DMS 273 treated with DMSO at 0.1 percent for 48 hours (cell line): Measurements from ENCODE around the gene ADAMTS16.

Experiments
- DNase-seq: peaks from one replicate; lab custom pipeline; 2025; lab: John Stamatoyannopoulos, UW

The ADAMTS16 gene

GRCh38 chr5:5317976-5318375 is 177.8 kb downstream of the ADAMTS16 start:
- no peak for DNase-seq

- DNase-seq: no peak
These were observed 178.5 kb downstream of the ADAMTS16 start for GRCh38 chr5:5318426-5319190.

- no peak for DNase-seq
These were observed 180.1 kb downstream of the ADAMTS16 start for GRCh38 chr5:5320062-5320805.

GRCh38 chr5:5321137-5321536 is 181.0 kb downstream of the ADAMTS16 start:
- no peak for DNase-seq

GRCh38 chr5:5323551-5323950 is 183.4 kb downstream of the ADAMTS16 start:
- DNase-seq: no peak

- DNase-seq: no peak
These were observed 186.1 kb downstream of the ADAMTS16 start for GRCh38 chr5:5326115-5326758.

GRCh38 chr5:5327126-5327525 is 187.0 kb downstream of the ADAMTS16 start:
- no peak for DNase-seq

GRCh38 chr5:5330728-5331452 is 190.8 kb downstream of the ADAMTS16 start:
- DNase-seq: no peak

GRCh38 chr5:5331848-5332247 is 191.7 kb downstream of the ADAMTS16 start:
- no peak for DNase-seq

- DNase-seq: no peak
These were observed 192.2 kb downstream of the ADAMTS16 start for GRCh38 chr5:5332287-5332686.

- DNase-seq: no peak
These were observed 195.0 kb downstream of the ADAMTS16 start for GRCh38 chr5:5335107-5335506.

- DNase-seq: no peak
These were observed 195.7 kb downstream of the ADAMTS16 start for GRCh38 chr5:5335700-5336264.

- no peak for DNase-seq
These were observed 199.1 kb downstream of the ADAMTS16 start for GRCh38 chr5:5339257-5339656.

GRCh38 chr5:5340206-5340729 is 200.1 kb downstream of the ADAMTS16 start:
- no peak for DNase-seq

- no peak for DNase-seq
These were observed 201.6 kb downstream of the ADAMTS16 start for GRCh38 chr5:5341531-5342292.

GRCh38 chr5:5342784-5343183 is 202.7 kb downstream of the ADAMTS16 start:
- DNase-seq: no peak

- no peak for DNase-seq
These were observed 203.4 kb downstream of the ADAMTS16 start for GRCh38 chr5:5343568-5343967.

- no peak for DNase-seq
These were observed 204.0 kb downstream of the ADAMTS16 start for GRCh38 chr5:5344051-5344571.

GRCh38 chr5:5344606-5345005 is 204.5 kb downstream of the ADAMTS16 start:
- no peak for DNase-seq

- DNase-seq: no peak
These were observed 207.3 kb downstream of the ADAMTS16 start for GRCh38 chr5:5347442-5347841.

GRCh38 chr5:5348135-5348534 is 208.0 kb downstream of the ADAMTS16 start:
- no peak for DNase-seq
